22Rv1 (cell line): ENCODE results near the gene KCND2.

Experiments used
- CTCF ChIP-seq: fragments of 450-650 bp; IDR thresholded peaks from 2 replicates; pipeline ENCODE4 v1.5.1; 2017; ENCODE audit warnings: mild to moderate bottlenecking
- ZFX ChIP-seq: fragments of 450-650 bp; IDR thresholded peaks from 2 replicates; pipeline ENCODE4 v1.6.1; 2017; ENCODE audit warnings: antibody characterized with exemption, borderline replicate concordance

GRCh38 chr7:120760851-120761250 is 487.9 kb downstream of the KCND2 start:
- TF ChIP-seq CTCF (no peak), ZFX (no peak)
